HCT116 (cell line): ENCODE measurements around the gene MDH1. TPM values are rescaled to one million over a fixed set of nuclear protein-coding genes. Genes with fewer than 3 reads are reported as not detected.

Experiments
- ATAC-seq: fragments of 200-7000 bp; cut with Tn5 transposase; 2 replicates; pipeline ENCODE4 v1.9.1; 2020; ENCODE audit warnings: mild to moderate bottlenecking, moderate library complexity
- BruUV-seq: library from RNA; stranded (reverse); fragments of 400-500 nt; replicated peaks from 2 replicates; lab custom pipeline; 2021; lab: Mats Ljungman, UMichigan
- CTCF ChIA-PET: fragments of 300-600 bp; sonication (Branson Sonifier 250); formaldehyde crosslinking; loops from one replicate; lab custom pipeline; 2021; ENCODE audit warnings: antibody characterized with exemption; lab: Charles Lee
- POLR2A ChIA-PET: fragments of 300-600, 350-600 bp; sonication (Branson Sonifier 250); formaldehyde crosslinking; loops from one replicate; lab custom pipeline; 2021; ENCODE audit warnings: antibody characterized with exemption; lab: Charles Lee
- RAD21 ChIA-PET, 2 experiments: fragments of 300-600 bp; sonication (Branson Sonifier 250); formaldehyde crosslinking; loops; one replicate each; lab custom pipeline; 2023; ENCODE audit warnings: low total read pairs in 2 of 2; ENCODE audit not compliant: uncharacterized antibody in 2 of 2, unreplicated experiment in 2 of 2, low non-redundant PET in 1 of 2; lab: Charles Lee
- DNase-seq: peaks from one replicate; pipeline ENCODE4 v3.0.0-alpha.2; 2010; ENCODE audit warnings: low read depth, low spot score
- H2AFZ ChIP-seq: fragments of 200-600 bp; shearing (Covaris generic), sonication (generic); 2 replicates; pipeline ENCODE4 v1.6.1; 2017; ENCODE audit warnings: low read depth, mixed run types, mixed read lengths, antibody characterized with exemption, low read length; ENCODE audit not compliant: poor library complexity, severe bottlenecking
- H3K27ac ChIP-seq: 2 replicates; pipeline ENCODE4 v1.5.1; 2012; ENCODE audit warnings: low read depth, low read length
- H3K27me3 ChIP-seq: fragments of 200-600 bp; sonication (generic); 2 replicates; pipeline ENCODE4 v1.6.1; 2016; ENCODE audit warnings: mixed run types, low read length, mixed read lengths; ENCODE audit not compliant: insufficient read depth
- H3K36me3 ChIP-seq, 2 experiments: fragments of 200-500 bp in 1 of 2; fragments of 200-600 bp in 1 of 2; sonication (Bioruptor generic) in 1 of 2; sonication (generic) in 1 of 2; 2 replicates each; pipeline versions ENCODE4 v1.5.1 to v1.6.1; 2014 to 2016; ENCODE audit warnings: low read length in 2 of 2, inconsistent platforms in 1 of 2, mixed read lengths in 1 of 2, mixed run types in 1 of 2; ENCODE audit not compliant: insufficient read depth in 2 of 2, control insufficient read depth in 1 of 2
- H3K4me1 ChIP-seq, 2 experiments: fragments of 200-600 bp in 1 of 2; sonication (generic) in 1 of 2; 2 replicates each; pipeline versions ENCODE4 v1.5.1 to v1.6.1; 2012 to 2017; ENCODE audit warnings: low read length in 2 of 2, inconsistent platforms in 1 of 2, mild to moderate bottlenecking in 1 of 2, mixed read lengths in 1 of 2, mixed run types in 1 of 2, moderate library complexity in 1 of 2; ENCODE audit not compliant: insufficient read depth in 2 of 2, control insufficient read depth in 1 of 2
- H3K4me2 ChIP-seq: fragments of 200-600 bp; sonication (generic); 2 replicates; pipeline ENCODE4 v1.6.1; 2017; ENCODE audit warnings: mixed run types, low read length, mixed read lengths
- H3K4me3 ChIP-seq, 2 experiments: fragments of 200-600 bp in 1 of 2; sonication (generic) in 1 of 2; replicated peaks in 1 of 2; 2 replicates each; pipeline ENCODE4 v1.5.1; 2011 to 2016; ENCODE audit warnings: low read length in 2 of 2, control low read depth in 1 of 2, low read depth in 1 of 2, mild to moderate bottlenecking in 1 of 2, mixed read lengths in 1 of 2, mixed run types in 1 of 2
- H3K79me2 ChIP-seq: fragments of 200-600 bp; sonication (generic); 2 replicates; pipeline ENCODE4 v1.6.1; 2017; ENCODE audit warnings: mild to moderate bottlenecking, mixed run types, low read length, moderate library complexity, mixed read lengths; ENCODE audit not compliant: insufficient read depth
- H3K9ac ChIP-seq: fragments of 200-600 bp; sonication (generic); 2 replicates; pipeline ENCODE4 v1.6.1; 2016; ENCODE audit warnings: low read length, mixed read lengths
- H3K9me2 ChIP-seq: fragments of 200-600 bp; sonication (generic), shearing (Covaris generic); 2 replicates; pipeline ENCODE4 v1.6.1; 2017; ENCODE audit warnings: mixed run types, mild to moderate bottlenecking, moderate library complexity; ENCODE audit not compliant: insufficient read depth
- H3K9me3 ChIP-seq, 2 experiments: fragments of 200-500 bp in 1 of 2; fragments of 200-600 bp in 1 of 2; sonication (Bioruptor generic) in 1 of 2; sonication (generic) in 1 of 2; 2 replicates each; pipeline ENCODE4 v1.6.1; 2014 to 2017; ENCODE audit warnings: low read length in 2 of 2, mixed read lengths in 2 of 2, inconsistent platforms in 1 of 2, low read depth in 1 of 2, mild to moderate bottlenecking in 1 of 2, mixed run types in 1 of 2, moderate library complexity in 1 of 2; ENCODE audit not compliant: control insufficient read depth in 1 of 2, insufficient read depth in 1 of 2
- H4K20me1 ChIP-seq: fragments of 200-600 bp; sonication (generic), shearing (Covaris generic); 2 replicates; pipeline ENCODE4 v1.6.1; 2017; ENCODE audit warnings: mixed run types, mild to moderate bottlenecking, moderate library complexity; ENCODE audit not compliant: insufficient read depth
- CEBPB ChIP-seq: IDR thresholded peaks from 2 replicates; pipeline ENCODE4 v1.6.1; 2012; ENCODE audit warnings: low read depth
- CTCF ChIP-seq, 3 experiments: fragments of 200-600 bp in 1 of 3; sonication (generic) in 1 of 3; IDR thresholded peaks in 2 of 3; conservative IDR thresholded peaks in 1 of 3; 2 replicates each; pipeline ENCODE4 v1.5.1; 2012 to 2017; ENCODE audit warnings: low read depth in 2 of 3, low read length in 2 of 3, antibody characterized with exemption in 1 of 3, borderline replicate concordance in 1 of 3, control low read depth in 1 of 3, mild to moderate bottlenecking in 1 of 3, mixed read lengths in 1 of 3, mixed run types in 1 of 3, moderate library complexity in 1 of 3; ENCODE audit not compliant: insufficient read depth in 1 of 3
- JUND ChIP-seq: IDR thresholded peaks from 2 replicates; pipeline ENCODE4 v1.6.1; 2012
- POLR2A ChIP-seq: IDR thresholded peaks from 2 replicates; pipeline ENCODE4 v1.7.0; 2011; ENCODE audit warnings: borderline replicate concordance; ENCODE audit not compliant: insufficient read depth, insufficient read length; ENCODE audit errors: extremely low read depth
- POLR2AphosphoS5 ChIP-seq: IDR thresholded peaks from 2 replicates; pipeline ENCODE4 v1.6.1; 2011; ENCODE audit warnings: mild to moderate bottlenecking, low read depth, low read length, moderate library complexity
- RAD21 ChIP-seq: IDR thresholded peaks from 2 replicates; pipeline ENCODE4 v1.6.1; 2012; ENCODE audit warnings: low read depth, mild to moderate bottlenecking
- REST ChIP-seq: IDR thresholded peaks from 2 replicates; pipeline ENCODE4 v1.6.1; 2012; ENCODE audit warnings: low read depth
- SIN3A ChIP-seq: IDR thresholded peaks from 2 replicates; pipeline ENCODE4 v1.6.1; 2012; ENCODE audit warnings: low read depth
- YY1 ChIP-seq: IDR thresholded peaks from 2 replicates; pipeline ENCODE4 v1.6.1; 2011; ENCODE audit warnings: low read length, low read depth, moderate library complexity, mild to moderate bottlenecking; ENCODE audit not compliant: insufficient replicate concordance; ENCODE audit errors: extremely low read depth
- ZBTB33 ChIP-seq: IDR thresholded peaks from 2 replicates; pipeline ENCODE4 v1.6.1; 2011; ENCODE audit warnings: mild to moderate bottlenecking, low read length, moderate library complexity; ENCODE audit not compliant: insufficient replicate concordance; ENCODE audit errors: extremely low read depth
- ZFX ChIP-seq: fragments of 450-650 bp; IDR thresholded peaks from 2 replicates; pipeline ENCODE4 v1.6.1; 2017
- intact Hi-C: fragments of 100-400 bp; cut with micrococcal nuclease; formaldehyde crosslinking; loops from 2 replicates; pipeline ENCODE4 v1.10.0; 2022
- total RNA-seq: library from RNA; stranded (reverse); gene quantifications from one replicate; pipeline ENCODE4 v1.2.1, GENCODE V29; 2021; ENCODE audit not compliant: unreplicated experiment

MDH1 gene
- total RNA-seq, 1 experiment from 2014 or later: 192 TPM

- TF ChIP-seq ZFX: no peak
- no peak for TF ChIP-seq YY1
- no peak for TF ChIP-seq CEBPB
Measured at GRCh38 chr2:63562751-63563150, 26.0 kb upstream of the MDH1 start (continued).

GRCh38 chr2:63569740-63570139 lies 19.0 kb upstream of the MDH1 start:
- H4K20me1 ChIP-seq: no peaks in the 10 kb centered on the region
- ATAC-seq: no peak
- ChIA-PET RAD21 (no interaction called here), POLR2A (no interaction called here), CTCF (no interaction called here)
- no peaks in the 10 kb centered on the region for H3K4me1 ChIP-seq
- H3K4me3 ChIP-seq: no peak overlapping the region
- no peak overlapping the region for H3K4me2 ChIP-seq
- no peaks in the 10 kb centered on the region for H3K79me2 ChIP-seq
- TF ChIP-seq RAD21: no peak
- TF ChIP-seq CTCF (IDR thresholded peaks at IDR 0.05 in 2 of 3, conservative IDR thresholded peaks at IDR 0.05 in 1 of 3; ENCODE audit: borderline replicate concordance in 1 of 3, insufficient read depth in 1 of 3, low read depth in 2 of 3, low read length in 2 of 3): no peak
- no peak for TF ChIP-seq CEBPB
- no peak for DNase-seq
- no peak overlapping the region for H3K9ac ChIP-seq
- no TSS peak for BruUV-seq
- 0 out of 4 replicates have a peak, but pooled peaks cover 0 to 3% of the 10 kb centered on the region in 2 experiments for H3K9me3 ChIP-seq
- no peaks in the 10 kb centered on the region for H3K9me2 ChIP-seq
- H3K36me3 ChIP-seq: no peaks in the 10 kb centered on the region
- no peak overlapping the region for H2AFZ ChIP-seq
- H3K27ac ChIP-seq: no peak overlapping the region
- intact Hi-C loops: no loop called here
- no peaks in the 10 kb centered on the region for H3K27me3 ChIP-seq

GRCh38 chr2:63571291-63571690 lies 17.5 kb upstream of the MDH1 start:
- no peaks in the 10 kb centered on the region for H3K79me2 ChIP-seq
- TF ChIP-seq REST: no peak
- TF ChIP-seq SIN3A: no peak
- no peak for TF ChIP-seq POLR2AphosphoS5
- TF ChIP-seq POLR2A: no peak
- TF ChIP-seq ZBTB33: no peak
- TF ChIP-seq JUND: no peak
- no peak for TF ChIP-seq ZFX

More at GRCh38 chr2:63571291-63571690, 17.5 kb upstream of the MDH1 start:
- no peaks in the 10 kb centered on the region for H3K4me1 ChIP-seq
- no peaks in the 10 kb centered on the region for H3K9me2 ChIP-seq
- ChIA-PET RAD21 (no interaction called here), CTCF (no interaction called here), POLR2A (no interaction called here)
- no peaks in the 10 kb centered on the region for H3K27me3 ChIP-seq
- H3K4me2 ChIP-seq: no peak overlapping the region
- H3K36me3 ChIP-seq: no peaks in the 10 kb centered on the region
- 0 out of 4 replicates have a peak, but pooled peaks cover 0 to 3% of the 10 kb centered on the region in 2 experiments for H3K9me3 ChIP-seq
- H2AFZ ChIP-seq: no peak overlapping the region
- H3K4me3 ChIP-seq: no peak overlapping the region
- H3K9ac ChIP-seq: no peak overlapping the region
- no peak overlapping the region for H3K27ac ChIP-seq
- H4K20me1 ChIP-seq: no peaks in the 10 kb centered on the region
- DNase-seq (no peak), ATAC-seq (no peak)
- intact Hi-C loops: no loop called here
- BruUV-seq: no TSS peak
